NCI-H226 (cell line): ENCODE data around the gene NKG7.
"Not testable (repeated sequence)": the region's sequence is repeated elsewhere in the genome, so short reads cannot be mapped to it uniquely, and the experiment has no call there.

Experiments
- DNase-seq: peaks from one replicate; pipeline ENCODE4 v3.0.0-alpha.2; 2015

Gene NKG7

GRCh38 chr19:51372649-51373504, at the start of gene NKG7:
Gene NKG7, minus strand, starts transcription at chr19:51372654. Its CDS starts 119 bp downstream, at chr19:51372535.
- no peak for DNase-seq

GRCh38 chr19:51422053-51422448, 49.6 kb upstream of the NKG7 start:
- peak; percentile 74 for DNase-seq

GRCh38 chr19:51421229-51422052, 49.0 kb upstream of the NKG7 start:
- no peak for DNase-seq

GRCh38 chr19:51420511-51420910, 48.1 kb upstream of the NKG7 start:
- DNase-seq, result not testable (repeated sequence)

- DNase-seq, result no peak
These were observed 46.3 kb upstream of the NKG7 start for GRCh38 chr19:51418707-51419106.

GRCh38 chr19:51417810-51418157, 45.3 kb upstream of the NKG7 start:
- no peak for DNase-seq

- DNase-seq, result no peak
These were observed 44.8 kb upstream of the NKG7 start, which contains the start of gene SIGLEC10 for GRCh38 chr19:51417107-51417809. Gene SIGLEC10, minus strand, starts transcription at chr19:51417642. Its CDS starts 61 bp downstream, at chr19:51417581.

- DNase-seq, result not testable (repeated sequence)
These were observed 44.0 kb upstream of the NKG7 start for GRCh38 chr19:51416422-51416821.

- no peak for DNase-seq
These were observed 42.7 kb upstream of the NKG7 start for GRCh38 chr19:51415187-51415586.

GRCh38 chr19:51410950-51411748, 38.7 kb upstream of the NKG7 start:
- no peak for DNase-seq

GRCh38 chr19:51407511-51408131, 35.2 kb upstream of the NKG7 start:
- no peak for DNase-seq

GRCh38 chr19:51402117-51402516, 29.7 kb upstream of the NKG7 start:
- no peak for DNase-seq

- DNase-seq, result not testable (repeated sequence)
These were observed 27.5 kb upstream of the NKG7 start for GRCh38 chr19:51399936-51400335.

GRCh38 chr19:51399231-51399630, 26.8 kb upstream of the NKG7 start:
- DNase-seq, result no peak

GRCh38 chr19:51398096-51398704, 25.7 kb upstream of the NKG7 start:
- no peak for DNase-seq

- not testable (repeated sequence) for DNase-seq
These were observed 25.0 kb upstream of the NKG7 start for GRCh38 chr19:51397453-51397852.

GRCh38 chr19:51396175-51396574, 23.7 kb upstream of the NKG7 start:
- DNase-seq, result no peak

- DNase-seq, result peak; percentile 96
These were observed 21.8 kb upstream of the NKG7 start for GRCh38 chr19:51394050-51394836.

- no peak for DNase-seq
These were observed 20.2 kb upstream of the NKG7 start for GRCh38 chr19:51392701-51393100.

- DNase-seq, result no peak
These were observed 18.7 kb upstream of the NKG7 start for GRCh38 chr19:51391073-51391611.
